IMR-90 (cell line): ENCODE data around the gene NOD2. TPM values are rescaled to one million over a fixed set of nuclear protein-coding genes. Genes with fewer than 3 reads are reported as not detected.

Experiments
- ATAC-seq: fragments of 200-7000 bp; cut with Tn5 transposase; 2 replicates; pipeline ENCODE4 v1.9.1; 2020; ENCODE audit warnings: low read depth, mild to moderate bottlenecking, moderate library complexity
- BruUV-seq: library from RNA; stranded (reverse); fragments of 400-500 nt; replicated peaks from 2 replicates; lab custom pipeline; 2021; lab: Mats Ljungman, UMichigan
- CTCF ChIA-PET: fragments of 300-600 bp; formaldehyde crosslinking; extraction: SDS; loops from one replicate; lab custom pipeline; 2021; ENCODE audit warnings: antibody characterized with exemption; lab: Yijun Ruan, JAX
- POLR2A ChIA-PET: fragments of 300-600 bp; sonication (Branson Sonifier 250); formaldehyde crosslinking; loops from one replicate; lab custom pipeline; 2022; ENCODE audit warnings: antibody characterized with exemption; ENCODE audit not compliant: unreplicated experiment; lab: Charles Lee
- DNase-seq: peaks from one replicate; pipeline ENCODE4 v3.0.0; 2013
- H2AFZ ChIP-seq: replicated peaks from 2 replicates; pipeline ENCODE3; 2013; ENCODE audit warnings: low read length, mild to moderate bottlenecking; ENCODE audit not compliant: poor library complexity
- H2AK5ac ChIP-seq: 2 replicates; pipeline ENCODE4 v1.6.1; 2013; ENCODE audit warnings: low read depth, low read length, inconsistent platforms
- H2AK9ac ChIP-seq: replicated peaks from 2 replicates; pipeline ENCODE3; 2013; ENCODE audit warnings: mild to moderate bottlenecking, low read depth, low read length, moderate library complexity; ENCODE audit not compliant: poor library complexity
- H2BK120ac ChIP-seq: 2 replicates; pipeline ENCODE4 v1.6.1; 2013; ENCODE audit warnings: low read depth, low read length, inconsistent platforms
- H2BK15ac ChIP-seq: 3 replicates; pipeline ENCODE4 v1.6.1; 2013; ENCODE audit warnings: low read depth, low read length, inconsistent platforms
- H2BK20ac ChIP-seq: 2 replicates; pipeline ENCODE4 v1.6.1; 2013; ENCODE audit warnings: low read depth, mild to moderate bottlenecking, inconsistent platforms, low read length, moderate library complexity
- H2BK5ac ChIP-seq: 2 replicates; pipeline ENCODE4 v1.6.1; 2013; ENCODE audit warnings: mild to moderate bottlenecking, low read depth, low read length, inconsistent platforms; ENCODE audit not compliant: poor library complexity, severe bottlenecking
- H3K14ac ChIP-seq: replicated peaks from 2 replicates; pipeline ENCODE4 v1.6.1; 2013; ENCODE audit warnings: low read depth, low read length, inconsistent platforms
- H3K18ac ChIP-seq: 2 replicates; pipeline ENCODE4 v1.6.1; 2013; ENCODE audit warnings: low read depth, low read length, control low read depth
- H3K23ac ChIP-seq: 2 replicates; pipeline ENCODE4 v1.6.1; 2013; ENCODE audit warnings: low read depth, low read length, inconsistent platforms
- H3K27ac ChIP-seq: 2 replicates; pipeline ENCODE4 v1.5.1; 2013; ENCODE audit warnings: mild to moderate bottlenecking, control low read depth, low read length; ENCODE audit not compliant: insufficient read depth
- H3K27me3 ChIP-seq: 2 replicates; pipeline ENCODE4 v1.6.1; 2013; ENCODE audit warnings: low read length; ENCODE audit not compliant: control insufficient read depth, insufficient read depth
- H3K36me3 ChIP-seq: 2 replicates; pipeline ENCODE4 v1.6.1; 2013; ENCODE audit warnings: low read length, mixed read lengths; ENCODE audit not compliant: control insufficient read depth, insufficient read depth
- H3K4ac ChIP-seq: 2 replicates; pipeline ENCODE4 v1.6.1; 2013; ENCODE audit warnings: low read depth, low read length, inconsistent platforms
- H3K4me1 ChIP-seq: 2 replicates; pipeline ENCODE4 v1.6.1; 2013; ENCODE audit warnings: low read length, mixed read lengths; ENCODE audit not compliant: control insufficient read depth, insufficient read depth
- H3K4me2 ChIP-seq: 2 replicates; pipeline ENCODE4 v1.6.1; 2013; ENCODE audit warnings: low read depth, mild to moderate bottlenecking, control low read depth, low read length, moderate library complexity
- H3K4me3 ChIP-seq: 2 replicates; pipeline ENCODE4 v1.5.1; 2013; ENCODE audit warnings: low read depth, mild to moderate bottlenecking, control low read depth, low read length, moderate library complexity; ENCODE audit not compliant: insufficient read depth
- H3K56ac ChIP-seq: 2 replicates; pipeline ENCODE4 v1.6.1; 2013; ENCODE audit warnings: low read length, inconsistent platforms; ENCODE audit not compliant: insufficient read depth; ENCODE audit errors: extremely low read depth
- H3K79me1 ChIP-seq, 2 experiments: 2 replicates each; pipeline ENCODE4 v1.6.1; 2013; ENCODE audit warnings: low read length in 2 of 2, inconsistent platforms in 1 of 2, low read depth in 1 of 2
- H3K9ac ChIP-seq: 2 replicates; pipeline ENCODE4 v1.6.1; 2013; ENCODE audit warnings: low read depth, low read length, control low read depth
- H3K9me1 ChIP-seq: 2 replicates; pipeline ENCODE4 v1.6.1; 2013; ENCODE audit warnings: low read length, inconsistent platforms; ENCODE audit not compliant: insufficient read depth
- H3K9me3 ChIP-seq: 2 replicates; pipeline ENCODE4 v1.6.1; 2013; ENCODE audit warnings: low read length; ENCODE audit not compliant: control insufficient read depth, insufficient read depth
- H4K20me1 ChIP-seq: 2 replicates; pipeline ENCODE4 v1.6.1; 2013; ENCODE audit warnings: low read length, inconsistent platforms; ENCODE audit not compliant: insufficient read depth
- H4K5ac ChIP-seq: 2 replicates; pipeline ENCODE4 v1.6.1; 2013; ENCODE audit warnings: mild to moderate bottlenecking, low read depth, low read length, control low read depth
- H4K8ac ChIP-seq, 2 experiments: 2 replicates each; pipeline ENCODE4 v1.6.1; 2013; ENCODE audit warnings: low read depth in 2 of 2, low read length in 2 of 2, control low read depth in 1 of 2, inconsistent platforms in 1 of 2
- H4K91ac ChIP-seq: 2 replicates; pipeline ENCODE4 v1.6.1; 2013; ENCODE audit warnings: low read depth, low read length, inconsistent platforms; ENCODE audit not compliant: insufficient read depth
- CEBPB ChIP-seq: IDR thresholded peaks from 2 replicates; pipeline ENCODE4 v1.6.1; 2012; ENCODE audit warnings: low read depth, low read length, improper control_type of control experiment
- CHD1 ChIP-seq: IDR thresholded peaks from 2 replicates; pipeline ENCODE4 v1.6.1; 2012; ENCODE audit warnings: low read depth, low read length, improper control_type of control experiment
- FOS ChIP-seq: fragments of 150-350 bp; IDR thresholded peaks from 2 replicates; pipeline ENCODE4 v1.6.1; 2016; ENCODE audit warnings: low read depth, low read length
- MAFK ChIP-seq: IDR thresholded peaks from 2 replicates; pipeline ENCODE4 v1.6.1; 2012; ENCODE audit warnings: low read depth, low read length, improper control_type of control experiment
- MAZ ChIP-seq: IDR thresholded peaks from 2 replicates; pipeline ENCODE4 v1.6.1; 2012; ENCODE audit warnings: low read depth, mild to moderate bottlenecking, low read length, improper control_type of control experiment, moderate library complexity, borderline replicate concordance
- MXI1 ChIP-seq: IDR thresholded peaks from 2 replicates; pipeline ENCODE4 v1.6.1; 2012; ENCODE audit warnings: low read depth, mild to moderate bottlenecking, low read length, moderate library complexity, borderline replicate concordance
- NFE2L2 ChIP-seq: fragments of 150-350 bp; IDR thresholded peaks from 2 replicates; pipeline ENCODE4 v1.6.1; 2016; ENCODE audit warnings: low read depth, mild to moderate bottlenecking, low read length
- POLR2A ChIP-seq: IDR thresholded peaks from 2 replicates; pipeline ENCODE4 v1.6.1; 2012; ENCODE audit warnings: mild to moderate bottlenecking, low read depth, low read length
- RAD21 ChIP-seq: IDR thresholded peaks from 2 replicates; pipeline ENCODE4 v1.6.1; 2012; ENCODE audit warnings: low read length, improper control_type of control experiment
- RCOR1 ChIP-seq: IDR thresholded peaks from 2 replicates; pipeline ENCODE4 v1.6.1; 2012; ENCODE audit warnings: mild to moderate bottlenecking, low read length, improper control_type of control experiment; ENCODE audit not compliant: insufficient replicate concordance
- RFX5 ChIP-seq: IDR thresholded peaks from 2 replicates; pipeline ENCODE4 v1.8.0; 2012; ENCODE audit warnings: low read depth, mild to moderate bottlenecking, low read length, moderate library complexity
- SMC3 ChIP-seq: fragments of 150-350 bp; IDR thresholded peaks from 2 replicates; pipeline ENCODE4 v1.6.1; 2016; ENCODE audit warnings: low read depth, mild to moderate bottlenecking, antibody characterized with exemption, low read length, moderate library complexity
- WGBS, 2 experiments: methylation state at CpG; one replicate each; pipeline versions ENCODE4 v1.1.5 to v1.1.7; 2013; ENCODE audit warnings: missing lambda C conversion rate in 2 of 2; ENCODE audit not compliant: insufficient read length in 1 of 2; ENCODE audit errors: extremely low coverage in 2 of 2; 5-methylcytosine and 5-hydroxymethylcytosine counted together
- dilution Hi-C: fragments of 300-500 bp; cut with HindIII; formaldehyde crosslinking; loops from one replicate; pipeline ENCODE4 v1.14.3; 2018; ENCODE audit warnings: low sequenced_read_pairs; ENCODE audit not compliant: unreplicated experiment
- in situ Hi-C: fragments of 300-500 bp; cut with MboI; formaldehyde crosslinking; loops from 3 replicates; pipeline ENCODE4 v1.14.3; 2019; ENCODE audit warnings: low sequenced_read_pairs, inconsistent platforms, mixed read lengths
- intact Hi-C: fragments of 100-400 bp; cut with micrococcal nuclease; formaldehyde crosslinking; loops from 2 replicates; pipeline ENCODE4 v1.10.0; 2022
- polyA plus RNA-seq, 3 experiments: library from polyadenylated mRNA; depleted of rRNA; stranded (reverse); fragments of >200 nt; gene quantifications; 2 replicates each; pipeline ENCODE4 v1.2.3, GENCODE V29; 2012; ENCODE audit warnings: low replicate concordance in 1 of 3
- total RNA-seq: library from RNA; depleted of rRNA; stranded (reverse); fragments of >200 nt; gene quantifications from 2 replicates; pipeline ENCODE4 v1.2.3, GENCODE V29; 2012
- TF ChIP-seq, protein P1 (sequence below): fragments of 150-350 bp; IDR thresholded peaks from 2 replicates; pipeline ENCODE4 v1.6.1; 2016; ENCODE audit warnings: low read depth, mild to moderate bottlenecking, low read length, moderate library complexity, borderline replicate concordance
- TF ChIP-seq, protein P2 (sequence below): fragments of 150-350 bp; IDR thresholded peaks from 2 replicates; pipeline ENCODE4 v1.6.1; 2017; ENCODE audit warnings: mild to moderate bottlenecking, antibody characterized with exemption, low read length, low read depth

NOD2 gene
- total and polyA plus RNA-seq, 2 of the 4 experiments (the other 2 are of a cell fraction): not detected

DNA sequence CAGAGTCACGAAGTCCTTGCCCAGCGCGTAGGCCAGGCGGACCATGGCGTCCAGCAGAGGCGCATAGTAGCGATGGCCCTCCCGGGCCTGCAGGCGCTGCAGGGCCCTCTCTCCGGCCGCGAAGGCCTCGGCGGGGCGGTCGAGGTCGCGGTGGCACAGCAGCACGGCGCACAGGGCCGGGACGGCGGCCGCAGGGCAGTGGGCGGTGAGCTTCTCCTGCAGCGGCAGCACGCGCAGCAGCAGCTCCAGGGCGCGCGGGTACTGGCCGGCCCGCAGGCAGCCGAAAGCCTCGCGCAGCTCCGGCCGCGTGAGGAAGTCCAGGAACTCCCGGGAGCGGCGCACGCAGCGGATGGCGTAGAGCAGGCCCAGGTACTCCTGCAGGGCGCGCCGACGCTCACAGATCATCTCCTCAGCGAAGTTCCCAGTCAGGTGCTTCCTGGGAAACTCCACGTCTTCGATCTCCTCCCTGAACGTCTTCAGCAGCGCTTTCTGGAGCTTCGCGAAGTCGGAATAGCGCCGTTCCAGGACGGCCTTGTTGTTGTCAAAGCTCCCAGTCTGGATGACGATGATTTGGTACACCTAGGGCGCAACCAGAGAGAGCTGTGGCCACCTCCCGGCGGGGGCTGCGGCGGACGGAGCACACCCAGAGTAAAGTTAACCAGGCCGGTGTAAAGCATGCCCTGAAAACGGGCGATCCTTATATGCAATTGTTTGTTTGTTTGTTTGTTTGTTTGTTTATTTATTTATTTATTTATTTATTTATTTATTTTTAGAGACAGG lies 19.7 kb upstream of the NOD2 start (continued):
- no peak for TF ChIP-seq CEBPB

DNA sequence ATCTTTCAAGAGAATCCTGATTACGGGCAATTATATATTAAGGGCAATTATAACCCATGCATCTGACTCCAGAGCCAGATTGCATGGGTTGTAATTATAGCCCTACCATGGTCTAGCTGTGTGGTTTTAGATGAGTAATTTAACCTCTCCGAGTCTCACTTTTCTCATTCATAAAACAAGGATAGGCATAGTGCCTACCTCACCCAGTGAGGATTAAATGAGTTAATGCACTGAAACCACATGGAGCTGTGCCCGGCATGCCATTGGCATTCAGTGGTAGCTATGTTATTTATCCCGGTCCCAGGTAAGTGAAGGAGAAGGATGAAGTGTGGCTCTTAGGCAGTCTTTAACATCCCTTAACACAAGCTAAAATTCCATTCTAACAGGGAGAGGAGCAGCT lies 18.6 kb upstream of the NOD2 start:
- intact Hi-C loops (no loop called here), in situ Hi-C loops (loop anchor here (25.0 kb wide), 1 partner anchor 463 kb away; no protein-coding TSS in a partner anchor), dilution Hi-C loops (no loop called here)
- Histone ChIP-seq H3K14ac (no peak overlapping the region), H3K27ac (no peak overlapping the region), H3K4me1 (no peaks in the 10 kb centered on the region), H2BK20ac (no peak overlapping the region), H4K91ac (no peak overlapping the region), H4K8ac (no peak overlapping the region), H4K20me1 (no peaks in the 10 kb centered on the region), H3K23ac (no peak overlapping the region), H2AK9ac (no peak overlapping the region), H3K4me3 (no peak overlapping the region), H2BK5ac (no peak overlapping the region), H3K79me1 (no peaks in the 10 kb centered on the region), H2BK120ac (no peak overlapping the region), H3K56ac (no peak overlapping the region), H3K9me3 (peaks cover 23% of the 10 kb centered on the region), H3K18ac (no peak overlapping the region), H3K4me2 (no peak overlapping the region), H4K5ac (no peak overlapping the region), H3K36me3 (no peaks in the 10 kb centered on the region), H2AK5ac (no peak overlapping the region), H3K27me3 (peaks cover 5% of the 10 kb centered on the region), H3K9me1 (no peaks in the 10 kb centered on the region), H2BK15ac (no peak overlapping the region), H3K4ac (no peak overlapping the region), H2AFZ (no peak overlapping the region), H3K9ac (no peak overlapping the region)
- ChIA-PET CTCF (no interaction called here), POLR2A (no interaction called here)
- ATAC-seq: no peak
- BruUV-seq: no TSS peak
- no peak for DNase-seq
- no CpG with 5 or more reads among the region's 4 CpGs for WGBS, 2 experiments
- TF ChIP-seq, protein P1, sequence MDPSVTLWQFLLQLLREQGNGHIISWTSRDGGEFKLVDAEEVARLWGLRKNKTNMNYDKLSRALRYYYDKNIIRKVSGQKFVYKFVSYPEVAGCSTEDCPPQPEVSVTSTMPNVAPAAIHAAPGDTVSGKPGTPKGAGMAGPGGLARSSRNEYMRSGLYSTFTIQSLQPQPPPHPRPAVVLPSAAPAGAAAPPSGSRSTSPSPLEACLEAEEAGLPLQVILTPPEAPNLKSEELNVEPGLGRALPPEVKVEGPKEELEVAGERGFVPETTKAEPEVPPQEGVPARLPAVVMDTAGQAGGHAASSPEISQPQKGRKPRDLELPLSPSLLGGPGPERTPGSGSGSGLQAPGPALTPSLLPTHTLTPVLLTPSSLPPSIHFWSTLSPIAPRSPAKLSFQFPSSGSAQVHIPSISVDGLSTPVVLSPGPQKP: no peak
- TF ChIP-seq RAD21: no peak
- no peak for TF ChIP-seq MAFK
- no peak for TF ChIP-seq SMC3
- TF ChIP-seq POLR2A: no peak
- TF ChIP-seq MAZ: no peak
- TF ChIP-seq NFE2L2: no peak
- no peak for TF ChIP-seq RFX5
- no peak for TF ChIP-seq FOS
- no peak for TF ChIP-seq RCOR1
- no peak for TF ChIP-seq MXI1
- TF ChIP-seq CHD1: no peak
- TF ChIP-seq, protein P2, sequence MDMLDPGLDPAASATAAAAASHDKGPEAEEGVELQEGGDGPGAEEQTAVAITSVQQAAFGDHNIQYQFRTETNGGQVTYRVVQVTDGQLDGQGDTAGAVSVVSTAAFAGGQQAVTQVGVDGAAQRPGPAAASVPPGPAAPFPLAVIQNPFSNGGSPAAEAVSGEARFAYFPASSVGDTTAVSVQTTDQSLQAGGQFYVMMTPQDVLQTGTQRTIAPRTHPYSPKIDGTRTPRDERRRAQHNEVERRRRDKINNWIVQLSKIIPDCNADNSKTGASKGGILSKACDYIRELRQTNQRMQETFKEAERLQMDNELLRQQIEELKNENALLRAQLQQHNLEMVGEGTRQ: no peak
- TF ChIP-seq CEBPB: no peak
